ENCODE measurements around the gene AKAP13.

AKAP13 gene

DNA sequence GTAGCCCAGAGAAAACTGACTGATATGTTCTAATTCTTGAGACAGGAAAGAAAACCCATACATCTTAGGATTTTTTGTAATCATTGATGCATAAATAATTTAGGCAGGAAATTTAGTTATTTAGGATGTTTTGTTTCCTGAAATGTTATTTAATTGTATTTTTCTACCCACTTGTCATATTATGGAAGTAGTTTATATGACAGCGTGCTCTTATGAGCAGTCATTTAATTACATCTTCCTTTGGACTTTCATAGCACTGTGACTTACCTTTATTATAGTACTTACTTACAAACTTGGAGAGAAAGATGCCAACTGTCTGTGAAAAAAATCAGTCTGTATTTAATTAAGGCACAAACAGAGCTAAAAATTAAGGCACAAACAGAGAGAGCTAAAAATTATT lies 65.0 kb downstream of the AKAP13 start:
- no peak for DNase-seq (ENCODE audit: low read depth)

DNA sequence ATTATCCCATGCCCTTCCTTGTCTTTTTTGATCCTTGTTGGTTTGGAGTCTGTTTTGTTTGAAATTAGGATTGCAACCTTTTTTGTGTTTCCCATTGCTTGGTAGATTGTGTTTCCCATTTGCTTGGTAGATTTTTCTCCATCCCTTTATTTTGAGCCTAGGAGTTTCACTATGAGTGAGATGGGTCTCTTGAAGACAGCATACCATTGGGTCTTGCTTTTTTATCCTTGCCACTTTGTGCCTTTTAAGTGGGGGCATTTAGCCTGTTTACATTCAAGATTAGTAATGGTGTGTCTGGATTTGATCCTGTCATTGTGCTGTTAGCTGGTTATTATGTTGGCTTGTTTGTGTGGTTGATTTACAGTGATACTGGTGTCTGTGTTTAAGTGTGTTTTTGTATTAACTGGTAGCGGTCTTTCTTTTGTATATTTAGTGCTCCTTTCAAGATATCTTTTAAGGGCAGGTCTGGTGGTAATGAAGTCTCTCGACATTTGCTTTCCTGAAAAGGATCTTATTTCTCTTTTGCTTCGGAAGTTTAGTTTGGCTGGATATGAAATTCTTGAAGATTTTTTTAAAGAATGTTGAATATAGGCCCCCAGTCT lies 70.8 kb downstream of the AKAP13 start:
- DNase-seq (ENCODE audit: low read depth), result no peak

DNA sequence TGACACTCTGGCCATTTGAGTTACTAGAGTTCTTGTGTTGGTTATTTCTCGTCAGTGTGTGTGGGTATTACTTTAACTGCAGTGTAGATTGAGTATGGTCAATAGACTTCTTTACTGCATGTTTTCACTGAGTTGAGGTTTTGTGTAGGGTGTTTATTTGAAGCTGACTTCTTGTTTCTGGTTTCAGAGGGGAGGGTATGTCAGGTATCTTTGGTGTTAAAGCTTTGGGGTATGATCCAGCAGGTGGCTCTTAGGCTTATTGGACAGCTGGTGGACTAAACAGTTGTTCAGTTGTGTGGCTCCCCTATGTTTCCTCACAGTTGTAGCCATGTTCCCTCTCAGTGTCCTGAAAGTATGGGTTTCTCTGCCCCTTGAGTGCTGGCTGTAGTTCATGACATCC lies 72.0 kb downstream of the AKAP13 start:
- DNase-seq (ENCODE audit: low read depth), result no peak

DNA sequence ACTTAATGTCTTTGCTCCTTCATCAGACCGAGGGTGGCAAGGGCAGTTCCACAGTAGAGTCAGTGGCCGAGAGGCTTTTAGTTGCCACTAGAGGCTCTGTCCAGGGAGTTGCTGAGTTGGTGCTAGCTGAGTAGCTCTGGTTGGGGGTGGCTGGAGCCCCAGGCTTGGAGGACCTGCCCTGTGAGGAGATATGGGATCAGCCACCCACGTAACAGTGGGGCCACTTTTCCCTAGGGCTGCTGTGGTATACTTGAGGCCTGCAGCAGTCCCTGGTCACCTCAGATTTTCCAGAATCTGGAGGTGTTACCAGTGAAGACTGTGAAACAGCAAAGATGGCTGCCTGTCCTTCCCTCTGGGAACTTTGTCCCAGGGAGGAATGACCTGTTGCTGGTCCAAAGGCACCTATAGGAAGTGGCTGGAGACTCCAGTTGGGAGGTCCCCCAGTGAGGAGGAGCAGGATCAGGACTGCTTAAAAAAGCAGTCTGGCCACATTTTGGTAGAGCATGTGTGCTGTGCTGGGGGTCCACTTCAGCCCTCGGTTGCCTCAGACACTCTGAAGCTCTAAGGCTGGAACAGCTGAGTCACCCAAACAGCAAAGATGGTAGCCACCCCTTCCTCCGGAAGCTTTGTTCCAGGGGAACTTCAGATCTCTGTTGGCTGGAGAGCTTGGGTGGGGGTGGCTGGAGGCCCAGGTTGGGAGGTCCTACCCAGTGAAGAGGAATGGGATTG lies 72.9 kb downstream of the AKAP13 start:
- no peak for DNase-seq (ENCODE audit: low read depth)

DNA sequence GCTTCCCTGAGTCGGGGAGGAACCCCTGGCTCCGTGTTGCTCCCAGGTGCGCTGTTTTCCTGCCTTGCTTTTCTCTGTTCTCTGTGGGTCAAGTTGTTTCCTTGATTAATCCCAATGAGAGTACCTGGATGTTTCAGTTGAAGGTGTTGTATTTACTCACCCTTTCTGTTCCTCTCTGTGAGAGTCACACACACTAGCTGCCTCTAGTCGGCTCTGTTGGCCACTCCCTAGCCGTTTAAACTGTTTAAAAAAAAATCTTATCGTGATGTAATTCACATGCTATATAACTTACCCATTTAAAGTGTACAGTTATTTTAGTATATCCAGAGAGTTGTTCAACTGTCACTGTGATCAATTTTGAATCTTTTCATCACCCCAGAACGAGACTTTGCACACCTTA lies 74.0 kb downstream of the AKAP13 start:
- no peak for DNase-seq (ENCODE audit: low read depth)

GRCh38 chr15:85455891-85456290 lies 75.5 kb downstream of the AKAP13 start:
- DNase-seq (ENCODE audit: low read depth), result no peak

DNA sequence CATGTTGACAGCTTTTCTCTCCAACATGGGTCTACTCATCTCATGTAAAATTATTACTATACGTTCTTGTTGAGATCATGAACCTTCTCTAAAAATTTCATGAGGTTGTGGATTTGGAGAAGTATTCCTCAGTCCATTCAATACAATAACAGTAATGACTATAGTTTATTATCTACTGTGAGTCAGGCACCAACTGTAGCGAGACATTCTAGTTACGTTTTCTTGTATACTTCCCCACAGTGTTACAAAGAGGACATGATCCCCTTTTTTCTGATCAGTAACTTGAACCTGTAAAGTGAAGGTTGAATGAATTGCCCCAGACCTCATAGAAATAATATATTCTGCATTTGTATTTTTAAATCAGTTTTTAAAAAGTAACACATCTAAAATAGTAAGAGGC lies 76.4 kb downstream of the AKAP13 start:
- DNase-seq (ENCODE audit: low read depth), result no peak

DNA sequence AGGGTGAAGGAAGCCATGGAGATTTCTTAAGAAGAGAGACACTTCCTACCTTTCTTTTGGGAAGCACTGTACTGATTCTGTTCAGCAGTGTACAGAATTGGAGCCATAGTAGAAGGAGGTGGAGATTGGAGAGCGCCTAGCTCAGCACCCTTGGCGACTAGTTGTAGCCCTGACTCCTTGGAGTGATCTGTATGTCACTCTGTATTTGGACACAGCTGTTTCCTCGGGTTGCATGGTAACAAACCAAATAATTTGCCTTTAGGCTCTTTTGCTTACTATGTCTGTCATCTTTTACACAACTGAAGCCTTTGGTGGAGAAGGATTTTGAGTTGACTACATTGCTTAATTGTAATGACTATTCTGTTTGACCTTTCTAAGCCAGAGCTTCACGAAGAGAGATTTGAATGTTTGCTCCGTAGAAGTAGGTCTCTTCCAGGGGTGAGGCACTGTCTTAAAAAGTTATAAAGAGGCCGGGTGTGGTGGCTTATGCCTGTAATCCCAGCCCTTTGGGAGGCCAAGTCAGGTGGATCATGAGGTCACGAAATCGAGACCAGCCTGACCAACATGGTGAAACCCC lies 77.1 kb downstream of the AKAP13 start:
- DNase-seq (ENCODE audit: low read depth), result peak; percentile 18

DNA sequence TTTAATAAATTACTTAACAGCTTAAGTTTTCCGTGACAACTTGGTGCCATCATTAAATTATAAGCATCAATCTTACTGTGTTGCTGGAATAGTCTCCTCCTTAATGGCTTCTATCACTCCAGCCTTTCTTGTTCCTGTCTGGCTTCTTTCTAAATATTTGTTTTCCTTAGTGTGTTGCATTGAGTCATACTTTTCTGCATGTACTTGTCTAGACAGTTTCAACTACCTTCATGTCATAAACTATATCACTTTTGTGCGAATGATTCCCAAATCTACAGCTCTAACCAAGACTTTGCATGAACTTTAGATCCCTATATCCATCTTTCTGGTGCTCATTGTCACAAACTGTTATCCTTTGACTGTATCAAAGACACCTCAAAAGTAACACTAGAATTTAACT lies 78.4 kb downstream of the AKAP13 start:
- no peak for DNase-seq (ENCODE audit: low read depth)

GRCh38 chr15:85462029-85462428 lies 81.6 kb downstream of the AKAP13 start:
- no peak for DNase-seq (ENCODE audit: low read depth)

DNA sequence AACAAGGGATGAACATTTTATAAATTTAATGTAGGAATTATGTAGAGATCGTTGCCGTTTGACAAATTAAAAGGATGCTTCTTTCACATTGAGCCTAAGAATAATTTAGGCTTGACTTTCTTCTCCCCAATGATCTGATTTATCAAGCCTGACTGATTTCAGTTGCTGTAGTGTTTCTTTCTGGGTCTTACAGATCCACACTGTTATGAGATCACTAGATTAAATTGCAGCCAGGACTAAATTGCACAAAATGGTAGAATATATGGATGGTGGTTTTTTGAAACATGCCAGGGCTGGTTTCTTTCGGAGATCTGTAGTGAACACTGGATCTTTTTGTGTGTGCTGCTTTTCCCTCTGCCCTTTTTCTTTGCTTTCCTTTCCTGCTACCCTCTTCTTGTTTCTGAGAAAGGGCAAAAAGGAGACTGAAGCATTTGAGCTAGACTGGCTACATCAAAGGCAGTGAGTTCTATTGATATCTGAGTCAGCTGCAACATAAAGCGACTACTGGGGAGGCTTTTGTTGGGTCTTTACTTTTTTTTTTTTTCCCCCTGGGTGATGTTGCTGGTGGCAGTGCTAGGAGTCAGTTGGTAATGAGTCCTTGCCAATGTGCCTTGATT lies 83.0 kb downstream of the AKAP13 start:
- no peak for DNase-seq (ENCODE audit: low read depth)

DNA sequence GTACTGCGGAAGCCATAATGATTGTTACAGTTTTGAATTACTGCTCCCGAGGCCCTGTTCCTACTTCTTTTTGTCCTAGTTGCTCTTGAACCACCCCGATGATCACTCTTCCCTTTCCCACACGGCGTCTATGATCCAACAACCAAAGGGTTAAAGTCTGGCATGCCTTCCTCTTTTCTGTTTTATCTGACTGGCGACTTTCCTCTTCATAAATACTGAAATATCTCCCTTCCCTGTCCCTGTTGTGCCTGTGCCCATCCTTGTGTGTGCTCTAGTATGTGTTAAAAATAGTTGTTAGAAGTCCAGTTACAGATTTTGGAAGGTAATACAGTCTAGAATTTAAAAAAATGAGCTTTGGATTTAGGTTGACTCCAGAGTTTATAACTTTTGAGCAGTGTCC lies 83.6 kb downstream of the AKAP13 start:
- DNase-seq (ENCODE audit: low read depth), result no peak

DNA sequence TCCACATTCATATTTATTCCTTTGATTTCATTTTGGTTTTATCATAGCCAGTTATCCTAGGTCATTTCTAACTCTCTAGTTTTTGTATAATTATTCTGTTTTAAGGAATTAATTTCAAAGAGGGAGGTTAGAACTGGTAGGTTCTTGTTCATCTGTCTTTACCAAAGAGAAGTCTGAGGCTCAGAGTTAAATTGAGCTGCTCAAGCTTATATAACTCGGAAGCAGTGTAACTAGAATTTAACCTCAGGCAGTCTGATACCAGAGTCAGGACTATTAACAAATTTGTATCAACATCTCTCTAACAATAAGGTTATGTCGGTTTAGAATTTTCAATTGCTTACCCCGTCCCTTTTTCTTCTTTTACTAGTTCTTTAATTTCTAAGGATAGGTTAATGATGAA lies 84.1 kb downstream of the AKAP13 start:
- DNase-seq (ENCODE audit: low read depth), result no peak

GRCh38 chr15:85470563-85471271 lies 90.3 kb downstream of the AKAP13 start:
- DNase-seq (ENCODE audit: low read depth), result no peak

- DNase-seq (ENCODE audit: low read depth), result no peak
Measured at GRCh38 chr15:85472349-85472748, 91.9 kb downstream of the AKAP13 start.

GRCh38 chr15:85473455-85473854 lies 93.1 kb downstream of the AKAP13 start:
- DNase-seq (ENCODE audit: low read depth), result no peak

DNA sequence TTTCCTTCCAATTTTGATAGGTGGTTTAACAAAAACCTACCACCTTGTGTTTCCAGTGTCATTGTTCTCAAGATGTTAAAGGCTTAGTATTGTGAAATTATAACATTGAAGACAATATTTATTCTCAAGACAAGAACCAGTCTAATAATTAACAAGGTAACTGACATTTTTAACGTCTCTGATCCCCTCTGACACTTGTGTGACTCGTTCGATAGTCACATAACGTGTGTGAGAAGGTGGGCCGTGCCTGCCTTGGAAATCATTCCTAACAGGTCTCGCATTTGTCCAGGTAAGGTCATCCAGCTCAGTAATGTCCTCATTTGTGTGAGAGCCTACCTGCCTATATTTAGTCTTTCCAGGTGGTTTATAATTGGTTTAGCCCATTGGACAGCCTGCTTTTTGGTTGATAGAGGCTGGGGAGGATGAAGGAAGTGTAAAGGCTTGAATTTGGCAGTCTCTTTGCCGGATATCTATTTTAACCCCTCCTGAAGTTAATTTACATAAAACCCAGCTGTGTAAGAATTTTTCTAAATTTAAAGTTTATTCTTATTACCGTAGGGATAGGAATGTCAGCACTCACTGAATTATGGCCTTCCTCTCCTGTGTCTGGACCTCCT lies 94.4 kb downstream of the AKAP13 start:
- DNase-seq (ENCODE audit: low read depth), result no peak

DNA sequence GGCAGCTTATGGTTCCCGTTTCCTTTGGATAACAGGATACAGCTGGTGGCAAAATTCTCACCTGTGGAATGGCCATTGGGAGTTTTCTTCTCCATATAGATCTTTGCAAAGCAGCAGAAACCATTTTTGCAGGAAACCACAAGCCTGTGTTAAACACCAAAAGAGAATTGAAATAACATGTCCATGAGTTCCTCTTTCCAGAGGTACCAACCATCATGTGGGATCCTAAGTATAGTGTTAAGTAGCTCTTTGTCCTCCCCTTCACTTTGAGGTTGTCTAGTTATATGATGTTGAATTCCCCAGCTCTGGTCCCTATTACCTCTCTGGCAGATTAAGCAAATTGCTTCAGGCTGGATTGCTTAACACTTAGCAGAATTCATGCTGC lies 94.9 kb downstream of the AKAP13 start:
- peak; percentile 10 for DNase-seq (ENCODE audit: low read depth)

DNA sequence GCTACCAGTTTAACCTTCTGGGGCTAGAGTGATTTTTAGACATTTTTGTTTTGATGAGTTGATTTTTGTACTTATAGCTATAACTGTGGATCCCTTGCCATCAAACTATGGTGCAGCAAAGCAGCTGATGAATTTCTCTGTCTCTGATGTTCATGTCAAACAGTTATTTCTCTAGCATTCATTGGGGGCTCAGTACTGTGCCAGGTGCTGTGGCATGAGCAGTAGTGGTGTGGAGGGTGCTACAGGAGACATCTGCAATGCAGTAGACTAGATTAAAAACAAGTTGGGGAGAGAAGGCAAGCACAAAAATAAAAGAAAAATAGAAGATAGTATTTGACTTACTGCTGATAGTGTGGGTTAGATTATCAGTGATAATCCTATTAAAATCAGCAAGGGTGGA lies 95.3 kb downstream of the AKAP13 start:
- no peak for DNase-seq (ENCODE audit: low read depth)

DNA sequence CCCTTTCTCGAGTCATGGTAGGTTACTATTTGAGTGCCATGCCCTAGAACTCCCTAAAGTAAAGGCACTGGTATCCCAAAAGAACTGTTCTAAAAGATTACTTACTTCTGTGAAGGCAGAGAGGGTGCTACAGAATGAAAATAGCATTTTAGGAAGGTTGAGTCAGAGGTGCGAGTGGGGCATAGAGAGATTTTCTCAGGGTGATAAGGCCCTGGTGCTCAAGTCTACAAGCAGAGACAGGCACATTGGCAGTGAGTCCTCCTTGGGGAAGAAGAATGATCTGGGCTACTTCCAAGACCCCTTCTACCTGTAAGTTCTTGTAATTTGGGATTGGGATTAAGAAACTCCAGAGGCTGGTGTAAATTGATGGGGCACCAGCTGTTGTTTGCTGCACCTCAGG lies 96.7 kb downstream of the AKAP13 start:
- DNase-seq (ENCODE audit: low read depth), result no peak

DNA sequence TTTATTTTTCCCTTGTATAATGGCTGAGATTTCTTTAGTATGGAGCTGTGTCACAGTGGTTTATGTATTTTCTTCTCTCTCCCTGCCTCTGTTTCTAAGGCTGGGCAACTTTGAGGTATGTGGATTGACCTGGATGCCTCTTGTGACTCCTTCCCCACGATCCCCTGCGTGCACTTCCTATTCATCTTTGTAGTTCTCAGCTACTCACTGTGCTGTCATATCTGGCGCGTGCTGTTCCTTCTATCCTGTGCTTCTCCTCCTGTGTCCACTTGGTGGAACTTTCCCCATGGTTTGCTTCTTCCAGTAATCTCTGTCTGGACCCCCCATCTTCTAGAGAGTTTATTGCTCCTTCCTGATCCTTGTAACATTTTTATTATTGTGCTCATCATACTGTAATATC lies 97.3 kb downstream of the AKAP13 start:
- no peak for DNase-seq (ENCODE audit: low read depth)

- DNase-seq (ENCODE audit: low read depth), result peak; percentile 30
Measured at GRCh38 chr15:85479071-85479647, 98.8 kb downstream of the AKAP13 start.
